ENCODE data around the gene RPRD2.
A peak's percentile ranks its signal among the peaks of the same experiment; 100 is the strongest.
"Not testable (repeated sequence)": the region's sequence is repeated elsewhere in the genome, so short reads cannot be mapped to it uniquely, and the experiment has no call there.

Gene RPRD2

GRCh38 chr1:150389650-150390049 lies 25.7 kb downstream of the RPRD2 start:
- DNase-seq (ENCODE audit: low read depth in 3 of 3), result no peak

- DNase-seq (ENCODE audit: low read depth in 3 of 3), result no peak
These were observed 28.7 kb downstream of the RPRD2 start for GRCh38 chr1:150392627-150393026.

- not testable (repeated sequence) for DNase-seq (ENCODE audit: low read depth in 3 of 3)
These were observed 31.2 kb downstream of the RPRD2 start for GRCh38 chr1:150395115-150395514.

GRCh38 chr1:150397392-150398032 lies 33.6 kb downstream of the RPRD2 start:
- DNase-seq (ENCODE audit: low read depth in 3 of 3), result no peak

GRCh38 chr1:150404465-150404864 lies 40.5 kb downstream of the RPRD2 start:
- DNase-seq (ENCODE audit: low read depth in 3 of 3), result no peak

- DNase-seq (ENCODE audit: low read depth in 3 of 3), result no peak
These were observed 41.7 kb downstream of the RPRD2 start for GRCh38 chr1:150405660-150406059.

- DNase-seq (ENCODE audit: low read depth in 3 of 3), result no peak
These were observed 42.5 kb downstream of the RPRD2 start for GRCh38 chr1:150406483-150406882.

- DNase-seq (ENCODE audit: low read depth in 3 of 3), result no peak
These were observed 43.4 kb downstream of the RPRD2 start for GRCh38 chr1:150407330-150407729.

- no peak for DNase-seq (ENCODE audit: low read depth in 3 of 3)
These were observed 44.9 kb downstream of the RPRD2 start for GRCh38 chr1:150408800-150409199.

- DNase-seq (ENCODE audit: low read depth in 3 of 3), result no peak
These were observed 45.8 kb downstream of the RPRD2 start for GRCh38 chr1:150409504-150410362.

GRCh38 chr1:150410582-150411101 lies 46.7 kb downstream of the RPRD2 start:
- DNase-seq (ENCODE audit: low read depth in 3 of 3), result no peak

GRCh38 chr1:150414592-150414991 lies 50.6 kb downstream of the RPRD2 start:
- no peak for DNase-seq (ENCODE audit: low read depth in 3 of 3)

- no peak for DNase-seq (ENCODE audit: low read depth in 3 of 3)
These were observed 51.9 kb downstream of the RPRD2 start for GRCh38 chr1:150415800-150416199.

- DNase-seq (ENCODE audit: low read depth in 3 of 3), result no peak
These were observed 56.8 kb downstream of the RPRD2 start for GRCh38 chr1:150420560-150421265.

- no peak for DNase-seq (ENCODE audit: low read depth in 3 of 3)
These were observed 58.6 kb downstream of the RPRD2 start for GRCh38 chr1:150422541-150422940.

GRCh38 chr1:150429805-150430204 lies 65.9 kb downstream of the RPRD2 start:
- no peak for DNase-seq (ENCODE audit: low read depth in 3 of 3)

- DNase-seq (ENCODE audit: low read depth in 3 of 3), result no peak
These were observed 77.2 kb downstream of the RPRD2 start for GRCh38 chr1:150441121-150441520.

GRCh38 chr1:150444232-150444631 lies 80.3 kb downstream of the RPRD2 start:
- DNase-seq (ENCODE audit: low read depth in 3 of 3), result no peak

GRCh38 chr1:150456146-150456647 lies 92.2 kb downstream of the RPRD2 start:
- no peak for DNase-seq (ENCODE audit: low read depth in 3 of 3)

GRCh38 chr1:150464422-150464826 lies 100.5 kb downstream of the RPRD2 start:
- peak; percentile 38 to 65 (median 54) for DNase-seq (ENCODE audit: low read depth in 3 of 3)

GRCh38 chr1:150466964-150467363 lies 103.0 kb downstream of the RPRD2 start:
- DNase-seq (ENCODE audit: low read depth in 3 of 3), result no peak

- DNase-seq (ENCODE audit: low read depth in 3 of 3), result no peak
These were observed 105.3 kb downstream of the RPRD2 start for GRCh38 chr1:150469291-150469690.

All from stimulated activated CD4-positive, alpha-beta T cell treated with anti-CD3 and anti-CD28 coated beads, TNF-alpha, amount 100 ng/mL, for 4 hours (primary cell).